ENCODE data around the gene PINK1. TPM values are rescaled to one million over a fixed set of nuclear protein-coding genes. Genes with fewer than 3 reads are reported as not detected.

Gene PINK1
- polyA plus RNA-seq, 3 donors from 2014 or later: 25.5 to 40.5 (median 34.4) TPM

GRCh38 chr1:20618550-20618949, 14.7 kb upstream of the PINK1 start:
- Mint-ChIP-seq H3K27me3 (ENCODE audit: low read depth in 3 of 3) (peaks cover 0 to 4% (median 3%) of the 10 kb centered on the region in 3 donors), H3K36me3 (no peaks in the 10 kb centered on the region), H3K9me3 (no peaks in the 10 kb centered on the region), H3K4me1 (no peaks in the 10 kb centered on the region), H3K4me3 (no peak overlapping the region), H3K27ac (no peak overlapping the region)
- DNase-seq: no peak

DNA sequence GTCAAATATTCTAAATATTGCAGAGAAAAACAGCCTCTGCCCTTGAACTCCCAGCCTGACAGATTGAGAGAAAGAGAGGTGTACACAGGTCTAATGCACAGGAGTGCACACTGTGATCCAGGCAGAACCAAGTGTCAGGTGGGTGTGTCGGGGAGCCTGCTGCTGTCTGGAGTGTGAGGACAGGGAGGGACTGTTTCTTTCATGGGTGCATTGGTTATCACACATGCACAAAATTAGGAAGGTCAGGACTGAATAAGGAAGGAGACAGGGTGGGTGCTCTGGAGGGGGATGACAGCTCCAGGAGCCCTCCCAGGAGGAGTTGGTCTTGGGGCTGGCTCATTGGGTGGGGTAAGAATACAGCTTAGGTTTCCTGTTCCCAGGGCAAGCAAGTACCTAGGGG, 13.3 kb upstream of the PINK1 start:
- H3K9me3 Mint-ChIP-seq: no peaks in the 10 kb centered on the region
- no peak overlapping the region for H3K27ac Mint-ChIP-seq
- H3K36me3 Mint-ChIP-seq: no peaks in the 10 kb centered on the region
- DNase-seq: no peak
- H3K27me3 Mint-ChIP-seq (ENCODE audit: low read depth in 3 of 3): peaks cover 2 to 5% (median 4%) of the 10 kb centered on the region in 3 donors
- H3K4me3 Mint-ChIP-seq: no peak overlapping the region
- no peaks in the 10 kb centered on the region for H3K4me1 Mint-ChIP-seq

DNA sequence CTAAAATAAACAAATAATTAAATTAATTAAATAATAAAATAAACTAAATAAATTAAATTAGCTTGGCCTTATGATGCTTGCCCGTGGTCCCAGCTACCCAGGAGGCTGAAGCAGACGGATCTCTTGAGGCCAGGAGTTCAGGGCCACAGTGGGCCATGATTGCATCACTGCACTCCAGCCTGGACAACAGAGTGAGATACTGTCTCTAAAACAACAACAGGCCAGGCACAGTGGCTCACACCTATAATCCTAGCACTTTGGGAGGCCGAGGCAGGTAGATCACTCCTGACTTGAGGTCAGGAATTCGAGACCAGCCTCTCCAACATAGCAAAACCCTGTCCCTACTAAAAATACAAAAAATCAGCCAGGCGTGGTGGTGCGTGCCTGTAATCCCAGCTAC, 12.2 kb upstream of the PINK1 start:
- H3K4me1 Mint-ChIP-seq: no peaks in the 10 kb centered on the region
- H3K4me3 Mint-ChIP-seq: no peak overlapping the region
- peaks cover 4 to 5% (median 5%) of the 10 kb centered on the region in 3 donors for H3K27me3 Mint-ChIP-seq (ENCODE audit: low read depth in 3 of 3)
- no peaks in the 10 kb centered on the region for H3K36me3 Mint-ChIP-seq
- no peak for DNase-seq
- no peak overlapping the region for H3K27ac Mint-ChIP-seq
- no peaks in the 10 kb centered on the region for H3K9me3 Mint-ChIP-seq

GRCh38 chr1:20624709-20625108, 8.5 kb upstream of the PINK1 start:
- Mint-ChIP-seq H3K4me3 (no peak overlapping the region), H3K36me3 (no peaks in the 10 kb centered on the region), H3K4me1 (no peaks in the 10 kb centered on the region), H3K9me3 (no peaks in the 10 kb centered on the region), H3K27ac (no peak overlapping the region), H3K27me3 (ENCODE audit: low read depth in 3 of 3) (peaks cover 2 to 11% (median 5%) of the 10 kb centered on the region in 3 donors)
- DNase-seq: no peak

GRCh38 chr1:20625176-20626097, 7.8 kb upstream of the PINK1 start:
- Mint-ChIP-seq H3K27ac (no peak overlapping the region), H3K36me3 (no peaks in the 10 kb centered on the region)

DNA sequence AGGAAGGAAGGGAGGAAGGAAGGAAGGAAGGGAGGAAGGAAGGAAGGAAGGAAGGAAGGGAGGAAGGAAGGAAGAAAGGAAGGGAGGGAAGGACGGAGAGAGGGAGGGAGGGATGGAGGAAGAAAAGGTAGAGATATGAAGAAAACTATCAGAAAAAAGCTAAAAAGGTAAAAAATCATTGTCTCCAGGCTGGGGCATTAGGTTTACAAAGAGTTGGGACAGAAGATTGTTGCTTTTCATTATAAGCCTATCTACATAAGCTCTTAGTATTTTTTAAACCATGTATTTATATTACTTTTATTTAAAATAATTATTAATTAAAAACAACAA, 7.2 kb upstream of the PINK1 start:
- Mint-ChIP-seq H3K9me3 (no peaks in the 10 kb centered on the region), H3K4me3 (no peak overlapping the region), H3K27ac (no peak overlapping the region), H3K36me3 (no peaks in the 10 kb centered on the region), H3K27me3 (ENCODE audit: low read depth in 3 of 3) (peaks cover 2 to 11% (median 5%) of the 10 kb centered on the region in 3 donors), H3K4me1 (no peaks in the 10 kb centered on the region)
- no peak for DNase-seq

More at GRCh38 chr1:20625176-20626097, 7.8 kb upstream of the PINK1 start:
- no peak for DNase-seq
- Mint-ChIP-seq H3K4me1 (no peaks in the 10 kb centered on the region), H3K9me3 (no peaks in the 10 kb centered on the region), H3K4me3 (peak overlapping the region in 1 of 5 donors; percentile 1), H3K27me3 (ENCODE audit: low read depth in 3 of 3) (peaks cover 2 to 11% (median 5%) of the 10 kb centered on the region in 3 donors)

DNA sequence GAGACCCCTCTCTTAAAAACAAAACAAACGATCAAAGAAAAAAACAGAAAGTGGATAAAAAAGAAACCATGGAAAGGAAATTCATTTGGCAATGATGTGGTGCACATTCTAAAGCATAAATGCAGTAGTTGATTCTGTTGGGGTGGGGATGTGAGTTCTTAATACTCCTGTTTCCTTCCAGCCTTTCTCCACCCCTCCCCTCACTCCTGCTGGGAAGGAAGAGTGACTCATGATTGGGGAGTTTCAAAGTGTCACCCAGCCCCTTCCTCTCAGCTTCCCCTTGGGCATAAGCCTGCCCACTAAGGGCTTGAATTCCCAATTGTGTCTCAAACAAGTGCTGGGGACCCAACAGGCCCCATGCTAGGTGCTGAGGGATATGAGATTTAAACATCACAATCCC, 6.7 kb upstream of the PINK1 start:
- no peak for DNase-seq
- H3K27me3 Mint-ChIP-seq (ENCODE audit: low read depth in 3 of 3): peaks cover 2 to 11% (median 5%) of the 10 kb centered on the region in 3 donors

DNA sequence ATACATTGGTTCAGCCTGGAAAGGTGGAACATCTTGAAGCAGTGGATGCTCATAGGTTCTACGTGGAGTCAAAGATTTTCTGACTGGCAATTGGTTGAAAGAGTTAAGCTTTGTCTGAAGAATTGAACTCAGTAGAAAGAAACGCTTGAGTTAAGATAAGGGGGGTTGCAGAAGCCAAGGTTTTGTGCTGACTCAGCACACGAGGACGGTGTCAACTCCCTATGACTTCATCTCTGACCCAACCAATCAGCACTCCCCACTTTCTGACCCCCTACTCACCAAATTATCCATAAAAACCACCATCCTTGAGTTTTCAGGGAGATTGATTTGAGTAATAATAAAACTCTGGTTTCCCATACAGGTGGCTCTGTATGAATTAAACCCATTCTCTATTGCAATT, 2.5 kb upstream of the PINK1 start:
- H3K4me3 Mint-ChIP-seq: no peak overlapping the region
- H3K27ac Mint-ChIP-seq: no peak overlapping the region
- no peak for DNase-seq
- no peaks in the 10 kb centered on the region for H3K9me3 Mint-ChIP-seq
- no peaks in the 10 kb centered on the region for H3K36me3 Mint-ChIP-seq
- H3K27me3 Mint-ChIP-seq (ENCODE audit: low read depth in 3 of 3): peaks cover 4 to 13% (median 5%) of the 10 kb centered on the region in 3 donors
- H3K4me1 Mint-ChIP-seq: peaks cover 14 to 17% of the 10 kb centered on the region in 2 donors

More for the DNA sequence above, 6.7 kb upstream of the PINK1 start:
- no peaks in the 10 kb centered on the region for H3K36me3 Mint-ChIP-seq
- no peaks in the 10 kb centered on the region for H3K9me3 Mint-ChIP-seq
- H3K27ac Mint-ChIP-seq: no peak overlapping the region
- no peaks in the 10 kb centered on the region for H3K4me1 Mint-ChIP-seq
- H3K4me3 Mint-ChIP-seq: no peak overlapping the region

DNA sequence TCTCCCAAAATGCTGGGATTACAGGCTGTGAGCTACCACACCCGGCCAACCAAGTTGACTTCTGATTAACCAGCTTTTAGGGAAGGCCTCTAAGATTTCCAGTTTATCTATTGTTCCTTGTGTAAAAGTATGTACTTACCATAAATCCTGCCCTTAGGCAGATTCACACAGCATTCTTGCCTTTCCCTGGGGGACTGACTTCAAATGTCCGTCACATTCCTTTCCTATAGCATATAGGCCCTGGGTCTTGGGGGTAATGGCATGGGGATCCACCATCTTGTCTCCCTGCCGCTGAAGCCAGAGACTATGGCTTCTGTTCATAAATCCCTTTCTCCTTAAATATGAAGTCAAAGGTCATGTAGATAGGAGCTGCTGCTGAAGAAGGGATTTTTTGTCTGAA, 872 bp upstream of the PINK1 start:
- Mint-ChIP-seq H3K27ac (peak overlapping the region in 4 of 6 donors; percentile 23 to 83 (median 47)), H3K4me1 (peaks cover 16 to 17% of the 10 kb centered on the region in 2 donors), H3K36me3 (no peaks in the 10 kb centered on the region), H3K9me3 (no peaks in the 10 kb centered on the region), H3K27me3 (ENCODE audit: low read depth in 3 of 3) (peaks cover 4 to 14% (median 5%) of the 10 kb centered on the region in 3 donors), H3K4me3 (peak overlapping the region; percentile 80 to 84 (median 83))
- DNase-seq: no peak

GRCh38 chr1:20634065-20634593, 871 bp downstream of the PINK1 start:
- Mint-ChIP-seq H3K9me3 (no peaks in the 10 kb centered on the region), H3K27ac (peak overlapping the region; percentile 27 to 84 (median 84)), H3K36me3 (peaks cover 0 to 12% (median 3%) of the 10 kb centered on the region in 3 donors), H3K4me1 (peaks cover 16 to 17% of the 10 kb centered on the region in 2 donors), H3K4me3 (peak overlapping the region; percentile 88 to 91 (median 91)), H3K27me3 (ENCODE audit: low read depth in 3 of 3) (peaks cover 0 to 14% (median 3%) of the 10 kb centered on the region in 3 donors)
- DNase-seq: no peak

- Mint-ChIP-seq H3K27me3 (ENCODE audit: low read depth in 3 of 3) (peaks cover 0 to 14% (median 2%) of the 10 kb centered on the region in 3 donors), H3K4me3 (peak overlapping the region; percentile 88 to 91 (median 91)), H3K4me1 (peaks cover 16 to 17% of the 10 kb centered on the region in 2 donors), H3K36me3 (peaks cover 0 to 13% (median 3%) of the 10 kb centered on the region in 3 donors), H3K9me3 (no peaks in the 10 kb centered on the region), H3K27ac (peak overlapping the region in 5 of 6 donors; percentile 27 to 84 (median 83))
- DNase-seq: peak in 1 of 3 donors; percentile 17
Observed at GRCh38 chr1:20634594-20635084, 1.4 kb downstream of the PINK1 start.

GRCh38 chr1:20636785-20637347, 3.6 kb downstream of the PINK1 start:
- Mint-ChIP-seq H3K36me3 (peaks cover 0 to 16% (median 8%) of the 10 kb centered on the region in 3 donors), H3K27ac (peak overlapping the region in 2 of 6 donors; percentile 46 to 54), H3K9me3 (no peaks in the 10 kb centered on the region), H3K4me1 (peaks cover 19 to 23% of the 10 kb centered on the region in 2 donors), H3K4me3 (no peak overlapping the region), H3K27me3 (ENCODE audit: low read depth in 3 of 3) (peaks cover 3 to 14% (median 6%) of the 10 kb centered on the region in 3 donors)
- no peak for DNase-seq

GRCh38 chr1:20640183-20640597, 6.9 kb downstream of the PINK1 start:
- DNase-seq: peak; percentile 34 to 57 (median 52)
- Mint-ChIP-seq H3K36me3 (peaks cover 0 to 16% (median 11%) of the 10 kb centered on the region in 3 donors), H3K27me3 (ENCODE audit: low read depth in 3 of 3) (peaks cover 2 to 8% (median 3%) of the 10 kb centered on the region in 3 donors), H3K4me1 (peaks cover 6% of the 10 kb centered on the region in 2 donors), H3K9me3 (no peaks in the 10 kb centered on the region), H3K27ac (peak overlapping the region in 2 of 6 donors; percentile 7 to 21), H3K4me3 (no peak overlapping the region)
